ENCODE measurements around the gene NUMBL.

Gene NUMBL

DNA sequence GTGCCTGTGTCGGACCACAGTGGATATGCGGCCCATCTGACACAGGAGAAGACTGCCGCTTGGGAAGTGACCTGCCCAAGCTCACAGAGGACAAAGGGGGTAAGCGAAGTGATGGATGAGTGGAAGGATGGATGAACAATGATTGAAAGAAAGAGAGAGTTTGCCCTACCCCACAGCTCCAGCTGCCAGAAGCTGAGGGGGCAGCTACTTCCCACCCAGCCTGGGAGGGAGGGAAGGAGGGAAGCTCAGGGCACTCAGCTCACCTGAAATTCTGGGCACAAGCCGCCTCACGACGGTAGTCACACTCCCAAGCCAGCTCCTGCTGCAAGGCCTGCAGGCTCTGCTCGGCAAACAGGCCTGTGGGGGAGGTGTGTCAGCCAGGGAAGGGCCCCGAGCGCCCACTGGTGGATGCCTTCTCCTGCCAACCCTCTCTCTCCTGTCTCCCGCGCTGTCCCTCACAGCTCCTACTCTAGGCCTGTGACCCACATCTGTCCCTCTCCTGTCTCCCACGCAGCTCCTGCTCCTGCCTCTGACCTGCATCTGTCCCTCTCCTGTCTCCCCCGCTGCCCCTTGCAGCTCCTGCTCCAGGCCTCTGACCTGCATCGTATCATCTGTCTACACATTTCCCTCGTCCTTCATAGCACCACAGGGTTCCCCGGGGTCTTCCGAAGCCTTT lies 12.0 kb upstream of the NUMBL start:
- Histone ChIP-seq H3K4me3 (IDR thresholded peaks at IDR 0.05; ENCODE audit: insufficient read depth, low read depth, low read length) (no peak overlapping the region), H3K79me2 (ENCODE audit: insufficient read depth, low read depth) (no peaks in the 10 kb centered on the region), H4K20me1 (ENCODE audit: insufficient read depth) (no peaks in the 10 kb centered on the region), H3K36me3 (ENCODE audit: insufficient read depth) (no peaks in the 10 kb centered on the region), H3K27me3 (ENCODE audit: insufficient read depth, low read depth) (no peaks in the 10 kb centered on the region), H2AFZ (ENCODE audit: low read depth) (no peak overlapping the region), H3K9ac (no peak overlapping the region), H3K4me2 (no peak overlapping the region), H3K4me1 (ENCODE audit: low read depth, poor library complexity, severe bottlenecking) (no peaks in the 10 kb centered on the region), H3K27ac (no peak overlapping the region)
- TF ChIP-seq, protein P1, sequence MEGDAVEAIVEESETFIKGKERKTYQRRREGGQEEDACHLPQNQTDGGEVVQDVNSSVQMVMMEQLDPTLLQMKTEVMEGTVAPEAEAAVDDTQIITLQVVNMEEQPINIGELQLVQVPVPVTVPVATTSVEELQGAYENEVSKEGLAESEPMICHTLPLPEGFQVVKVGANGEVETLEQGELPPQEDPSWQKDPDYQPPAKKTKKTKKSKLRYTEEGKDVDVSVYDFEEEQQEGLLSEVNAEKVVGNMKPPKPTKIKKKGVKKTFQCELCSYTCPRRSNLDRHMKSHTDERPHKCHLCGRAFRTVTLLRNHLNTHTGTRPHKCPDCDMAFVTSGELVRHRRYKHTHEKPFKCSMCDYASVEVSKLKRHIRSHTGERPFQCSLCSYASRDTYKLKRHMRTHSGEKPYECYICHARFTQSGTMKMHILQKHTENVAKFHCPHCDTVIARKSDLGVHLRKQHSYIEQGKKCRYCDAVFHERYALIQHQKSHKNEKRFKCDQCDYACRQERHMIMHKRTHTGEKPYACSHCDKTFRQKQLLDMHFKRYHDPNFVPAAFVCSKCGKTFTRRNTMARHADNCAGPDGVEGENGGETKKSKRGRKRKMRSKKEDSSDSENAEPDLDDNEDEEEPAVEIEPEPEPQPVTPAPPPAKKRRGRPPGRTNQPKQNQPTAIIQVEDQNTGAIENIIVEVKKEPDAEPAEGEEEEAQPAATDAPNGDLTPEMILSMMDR (conservative IDR thresholded peaks at IDR 0.05; ENCODE audit: low read depth, low read length) = no peak

DNA sequence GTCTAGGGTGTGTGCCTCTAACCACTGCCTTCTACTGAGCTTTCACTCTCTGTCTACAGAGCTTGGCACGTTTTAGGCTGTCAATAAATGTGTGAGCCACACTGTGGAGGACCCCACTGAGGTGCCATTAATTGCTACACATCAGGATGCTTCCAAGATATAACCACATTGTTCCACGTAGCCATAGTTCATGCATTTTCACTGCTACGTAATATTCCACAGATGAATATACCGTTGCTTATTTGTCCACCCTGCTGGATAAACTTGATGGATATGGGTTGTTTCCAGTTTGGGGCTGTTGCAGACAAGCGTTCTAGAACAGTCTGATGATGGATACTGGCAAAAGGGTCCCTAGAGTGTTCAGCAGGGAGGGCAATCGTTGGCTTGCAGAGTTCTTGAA lies 11.3 kb upstream of the NUMBL start:
- Histone ChIP-seq H3K27me3 (ENCODE audit: insufficient read depth, low read depth) (no peaks in the 10 kb centered on the region), H3K27ac (no peak overlapping the region), H3K79me2 (ENCODE audit: insufficient read depth, low read depth) (no peaks in the 10 kb centered on the region), H3K4me2 (no peak overlapping the region), H4K20me1 (ENCODE audit: insufficient read depth) (no peaks in the 10 kb centered on the region), H2AFZ (ENCODE audit: low read depth) (no peak overlapping the region), H3K36me3 (ENCODE audit: insufficient read depth) (no peaks in the 10 kb centered on the region), H3K4me1 (ENCODE audit: low read depth, poor library complexity, severe bottlenecking) (no peaks in the 10 kb centered on the region), H3K9ac (no peak overlapping the region), H3K4me3 (IDR thresholded peaks at IDR 0.05; ENCODE audit: insufficient read depth, low read depth, low read length) (no peak overlapping the region)
- TF ChIP-seq, protein P1 (conservative IDR thresholded peaks at IDR 0.05; ENCODE audit: low read depth, low read length) = no peak

DNA sequence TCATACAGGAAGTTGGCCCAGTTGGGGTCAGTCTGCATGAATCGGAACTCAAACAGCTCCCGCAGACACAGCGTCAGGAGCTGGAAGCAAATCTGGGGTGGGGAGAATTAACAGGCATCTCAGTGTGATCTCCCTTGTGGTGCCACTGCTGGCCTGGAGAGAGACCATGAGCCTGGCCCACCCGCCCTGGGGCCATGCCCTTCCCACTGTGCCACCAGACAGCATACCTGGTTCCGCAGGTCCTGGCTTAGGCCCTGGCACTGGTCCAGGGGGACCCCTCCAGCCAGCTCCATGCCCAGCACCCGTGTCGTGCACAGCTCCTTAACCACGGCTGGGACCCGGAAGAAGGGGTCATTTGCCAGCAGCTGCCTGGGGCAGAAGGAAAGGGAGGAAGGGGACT lies 9.6 kb upstream of the NUMBL start:
- H3K36me3 ChIP-seq (ENCODE audit: insufficient read depth) = no peaks in the 10 kb centered on the region

DNA sequence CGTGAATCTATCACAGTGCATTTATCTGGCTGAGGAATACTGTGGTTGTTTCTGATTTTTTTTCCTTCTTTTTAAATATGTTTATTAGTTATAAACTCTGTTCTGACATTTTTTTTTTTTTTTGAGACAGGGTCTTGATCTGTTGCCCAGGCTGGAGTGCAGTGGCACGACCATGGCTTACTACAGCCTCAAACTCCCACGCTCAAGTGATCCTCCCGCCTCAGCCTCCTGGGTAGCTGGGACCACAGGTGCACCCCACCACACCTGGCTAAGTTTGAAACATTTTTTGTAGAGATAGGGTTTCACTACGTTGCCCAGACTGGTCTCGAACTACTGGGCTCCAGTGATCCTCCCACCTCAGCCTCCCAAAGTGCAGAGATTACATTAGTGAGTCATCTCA lies 6.6 kb upstream of the NUMBL start:
- H3K79me2 ChIP-seq (ENCODE audit: insufficient read depth, low read depth) = no peaks in the 10 kb centered on the region

More for the DNA sequence above, 9.6 kb upstream of the NUMBL start:
- TF ChIP-seq, protein P1 (conservative IDR thresholded peaks at IDR 0.05; ENCODE audit: low read depth, low read length) = no peak
- Histone ChIP-seq H3K4me3 (IDR thresholded peaks at IDR 0.05; ENCODE audit: insufficient read depth, low read depth, low read length) (no peak overlapping the region), H2AFZ (ENCODE audit: low read depth) (no peak overlapping the region), H4K20me1 (ENCODE audit: insufficient read depth) (no peaks in the 10 kb centered on the region), H3K27me3 (ENCODE audit: insufficient read depth, low read depth) (no peaks in the 10 kb centered on the region), H3K4me2 (no peak overlapping the region), H3K9ac (no peak overlapping the region), H3K27ac (no peak overlapping the region), H3K79me2 (ENCODE audit: insufficient read depth, low read depth) (no peaks in the 10 kb centered on the region), H3K4me1 (ENCODE audit: low read depth, poor library complexity, severe bottlenecking) (no peaks in the 10 kb centered on the region)

More for the DNA sequence above, 6.6 kb upstream of the NUMBL start:
- Histone ChIP-seq H3K27me3 (ENCODE audit: insufficient read depth, low read depth) (no peaks in the 10 kb centered on the region), H3K4me2 (no peak overlapping the region), H3K36me3 (ENCODE audit: insufficient read depth) (no peaks in the 10 kb centered on the region), H2AFZ (ENCODE audit: low read depth) (no peak overlapping the region), H3K27ac (no peak overlapping the region), H3K9ac (no peak overlapping the region), H3K4me1 (ENCODE audit: low read depth, poor library complexity, severe bottlenecking) (no peaks in the 10 kb centered on the region), H3K4me3 (IDR thresholded peaks at IDR 0.05; ENCODE audit: insufficient read depth, low read depth, low read length) (no peak overlapping the region), H4K20me1 (ENCODE audit: insufficient read depth) (no peaks in the 10 kb centered on the region)
- TF ChIP-seq, protein P1 (conservative IDR thresholded peaks at IDR 0.05; ENCODE audit: low read depth, low read length) = no peak
